A549 (cell line): Measurements from ENCODE around the gene PPL.

Experiments used
- CBX8 ChIP-seq: fragments of 200-600 bp; sonication (generic); IDR thresholded peaks from 2 replicates; pipeline ENCODE4 v1.6.1; 2016
- EHMT2 ChIP-seq: fragments of 200-600 bp; sonication (generic); IDR thresholded peaks from 2 replicates; pipeline ENCODE4 v1.6.1; 2016; ENCODE audit warnings: antibody characterized with exemption, low read depth, mild to moderate bottlenecking, moderate library complexity
- FOSB ChIP-seq: fragments of 250-450 bp; sonication (Bioruptor Pico); IDR thresholded peaks from 2 replicates; pipeline ENCODE4 v1.5.0; 2020; ENCODE audit warnings: mild to moderate bottlenecking, moderate library complexity
- JUN ChIP-seq, 2 experiments: fragments of >200 bp; sonication (Bioruptor Twin); formaldehyde crosslinking; IDR thresholded peaks; 2 replicates in 1 of 2; 3 replicates in 1 of 2; pipeline ENCODE4 v1.6.1; 2016 to 2017
- TF ChIP-seq, protein P1 (sequence below): fragments of 250-450 bp; sonication (Bioruptor Pico); IDR thresholded peaks from 2 replicates; pipeline ENCODE4 v1.5.0; 2020; ENCODE audit warnings: low read depth, mild to moderate bottlenecking, moderate library complexity
- TF ChIP-seq, protein P2 (sequence below): fragments of >200 bp; sonication (Bioruptor Twin); formaldehyde crosslinking; IDR thresholded peaks from 3 replicates; pipeline ENCODE4 v1.5.1; 2016
- TF ChIP-seq, protein P3 (sequence below): fragments of >200 bp; sonication (Bioruptor Twin); formaldehyde crosslinking; IDR thresholded peaks from 2 replicates; pipeline ENCODE4 v1.6.1; 2016
- TF ChIP-seq, protein P4 (sequence below): IDR thresholded peaks from 2 replicates; pipeline ENCODE4 v1.6.1; 2012
- TF ChIP-seq, protein P5 (sequence below): fragments of 200-600 bp; sonication (generic); IDR thresholded peaks from 2 replicates; pipeline ENCODE4 v1.6.1; 2016; ENCODE audit warnings: antibody characterized with exemption, mild to moderate bottlenecking, moderate library complexity

DNA sequence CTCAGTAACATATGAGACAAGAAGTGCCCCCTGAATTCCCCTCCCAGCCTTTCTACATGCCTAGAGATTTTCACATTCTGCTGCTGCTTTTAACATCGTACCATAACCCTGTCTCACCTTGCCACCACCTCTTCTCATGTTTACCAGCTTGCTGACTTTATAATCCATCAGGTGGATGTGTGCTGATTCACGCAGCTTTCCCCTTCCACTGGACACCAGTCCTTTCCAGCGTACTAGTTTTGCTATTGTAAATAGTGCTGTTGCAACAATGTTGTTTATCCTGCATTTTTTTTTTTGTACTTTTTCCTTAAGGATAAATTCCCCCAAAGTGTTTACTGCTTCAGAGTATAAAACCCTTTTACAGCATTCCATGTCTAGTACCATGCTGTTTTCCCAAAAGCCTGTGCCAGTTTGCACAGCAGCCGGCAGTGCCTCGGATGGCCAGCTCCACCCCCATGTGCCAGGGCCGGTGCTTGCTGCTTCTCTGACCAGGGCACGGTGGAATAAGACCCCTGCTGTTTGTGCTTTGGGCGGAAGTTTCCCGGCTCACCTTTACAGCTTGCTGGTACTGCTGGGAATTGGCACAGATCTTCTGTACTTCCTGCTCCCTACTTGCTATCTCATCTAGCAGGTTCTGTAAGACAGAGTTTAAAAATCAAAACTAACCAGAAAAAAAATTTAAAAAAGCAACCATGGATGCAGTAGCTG lies 48.4 kb downstream of the PPL start:
- TF ChIP-seq, protein P1, sequence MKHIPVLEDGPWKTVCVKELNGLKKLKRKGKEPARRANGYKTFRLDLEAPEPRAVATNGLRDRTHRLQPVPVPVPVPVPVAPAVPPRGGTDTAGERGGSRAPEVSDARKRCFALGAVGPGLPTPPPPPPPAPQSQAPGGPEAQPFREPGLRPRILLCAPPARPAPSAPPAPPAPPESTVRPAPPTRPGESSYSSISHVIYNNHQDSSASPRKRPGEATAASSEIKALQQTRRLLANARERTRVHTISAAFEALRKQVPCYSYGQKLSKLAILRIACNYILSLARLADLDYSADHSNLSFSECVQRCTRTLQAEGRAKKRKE (CRISPR knock-in tag), result no peak
- TF ChIP-seq, protein P2, sequence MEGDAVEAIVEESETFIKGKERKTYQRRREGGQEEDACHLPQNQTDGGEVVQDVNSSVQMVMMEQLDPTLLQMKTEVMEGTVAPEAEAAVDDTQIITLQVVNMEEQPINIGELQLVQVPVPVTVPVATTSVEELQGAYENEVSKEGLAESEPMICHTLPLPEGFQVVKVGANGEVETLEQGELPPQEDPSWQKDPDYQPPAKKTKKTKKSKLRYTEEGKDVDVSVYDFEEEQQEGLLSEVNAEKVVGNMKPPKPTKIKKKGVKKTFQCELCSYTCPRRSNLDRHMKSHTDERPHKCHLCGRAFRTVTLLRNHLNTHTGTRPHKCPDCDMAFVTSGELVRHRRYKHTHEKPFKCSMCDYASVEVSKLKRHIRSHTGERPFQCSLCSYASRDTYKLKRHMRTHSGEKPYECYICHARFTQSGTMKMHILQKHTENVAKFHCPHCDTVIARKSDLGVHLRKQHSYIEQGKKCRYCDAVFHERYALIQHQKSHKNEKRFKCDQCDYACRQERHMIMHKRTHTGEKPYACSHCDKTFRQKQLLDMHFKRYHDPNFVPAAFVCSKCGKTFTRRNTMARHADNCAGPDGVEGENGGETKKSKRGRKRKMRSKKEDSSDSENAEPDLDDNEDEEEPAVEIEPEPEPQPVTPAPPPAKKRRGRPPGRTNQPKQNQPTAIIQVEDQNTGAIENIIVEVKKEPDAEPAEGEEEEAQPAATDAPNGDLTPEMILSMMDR, result no peak
- TF ChIP-seq, protein P3, sequence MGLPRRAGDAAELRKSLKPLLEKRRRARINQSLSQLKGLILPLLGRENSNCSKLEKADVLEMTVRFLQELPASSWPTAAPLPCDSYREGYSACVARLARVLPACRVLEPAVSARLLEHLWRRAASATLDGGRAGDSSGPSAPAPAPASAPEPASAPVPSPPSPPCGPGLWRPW, result no peak
- no peak for TF ChIP-seq EHMT2
- TF ChIP-seq, protein P4, sequence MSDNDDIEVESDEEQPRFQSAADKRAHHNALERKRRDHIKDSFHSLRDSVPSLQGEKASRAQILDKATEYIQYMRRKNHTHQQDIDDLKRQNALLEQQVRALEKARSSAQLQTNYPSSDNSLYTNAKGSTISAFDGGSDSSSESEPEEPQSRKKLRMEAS, result no peak
- TF ChIP-seq JUN (IDR thresholded peaks at IDR 0.05), result no peak
- TF ChIP-seq FOSB (CRISPR knock-in tag), result no peak
- TF ChIP-seq, protein P5, sequence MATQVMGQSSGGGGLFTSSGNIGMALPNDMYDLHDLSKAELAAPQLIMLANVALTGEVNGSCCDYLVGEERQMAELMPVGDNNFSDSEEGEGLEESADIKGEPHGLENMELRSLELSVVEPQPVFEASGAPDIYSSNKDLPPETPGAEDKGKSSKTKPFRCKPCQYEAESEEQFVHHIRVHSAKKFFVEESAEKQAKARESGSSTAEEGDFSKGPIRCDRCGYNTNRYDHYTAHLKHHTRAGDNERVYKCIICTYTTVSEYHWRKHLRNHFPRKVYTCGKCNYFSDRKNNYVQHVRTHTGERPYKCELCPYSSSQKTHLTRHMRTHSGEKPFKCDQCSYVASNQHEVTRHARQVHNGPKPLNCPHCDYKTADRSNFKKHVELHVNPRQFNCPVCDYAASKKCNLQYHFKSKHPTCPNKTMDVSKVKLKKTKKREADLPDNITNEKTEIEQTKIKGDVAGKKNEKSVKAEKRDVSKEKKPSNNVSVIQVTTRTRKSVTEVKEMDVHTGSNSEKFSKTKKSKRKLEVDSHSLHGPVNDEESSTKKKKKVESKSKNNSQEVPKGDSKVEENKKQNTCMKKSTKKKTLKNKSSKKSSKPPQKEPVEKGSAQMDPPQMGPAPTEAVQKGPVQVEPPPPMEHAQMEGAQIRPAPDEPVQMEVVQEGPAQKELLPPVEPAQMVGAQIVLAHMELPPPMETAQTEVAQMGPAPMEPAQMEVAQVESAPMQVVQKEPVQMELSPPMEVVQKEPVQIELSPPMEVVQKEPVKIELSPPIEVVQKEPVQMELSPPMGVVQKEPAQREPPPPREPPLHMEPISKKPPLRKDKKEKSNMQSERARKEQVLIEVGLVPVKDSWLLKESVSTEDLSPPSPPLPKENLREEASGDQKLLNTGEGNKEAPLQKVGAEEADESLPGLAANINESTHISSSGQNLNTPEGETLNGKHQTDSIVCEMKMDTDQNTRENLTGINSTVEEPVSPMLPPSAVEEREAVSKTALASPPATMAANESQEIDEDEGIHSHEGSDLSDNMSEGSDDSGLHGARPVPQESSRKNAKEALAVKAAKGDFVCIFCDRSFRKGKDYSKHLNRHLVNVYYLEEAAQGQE, result no peak
- no peak for TF ChIP-seq CBX8
